SK-N-MC (cell line): Measurements from ENCODE around the gene RAD51D.

ENCODE experiments used
- EZH2 ChIP-seq: fragments of 200-600 bp; sonication (generic); IDR thresholded peaks from one replicate; pipeline ENCODE4 v1.6.1; 2017; ENCODE audit warnings: antibody characterized with exemption
- FOXP2 ChIP-seq: optimal IDR thresholded peaks from 2 replicates; pipeline ENCODE3; 2011; ENCODE audit warnings: mild to moderate bottlenecking, moderate library complexity; ENCODE audit not compliant: insufficient read depth; ENCODE audit errors: extremely low read length, control extremely low read depth
- POLR2AphosphoS5 ChIP-seq: IDR thresholded peaks from 2 replicates; pipeline ENCODE4 v1.6.1; 2012; ENCODE audit warnings: mild to moderate bottlenecking, low read depth, low read length, borderline replicate concordance

GRCh38 chr17:35142467-35142796, 22.8 kb upstream of the RAD51D start:
- no peak for TF ChIP-seq EZH2
- no peak for TF ChIP-seq POLR2AphosphoS5
- no peak for TF ChIP-seq FOXP2
